Naive thymus-derived CD4-positive, alpha-beta T cell (primary cell): ENCODE results near the gene KPNB1. TPM values are rescaled to one million over a fixed set of nuclear protein-coding genes. Genes with fewer than 3 reads are reported as not detected.

Source experiments
- ATAC-seq: fragments of 150-1000 bp; cut with Tn5 transposase; 2 replicates; pipeline ENCODE4 v1.10.0; 2021; ENCODE audit warnings: mild to moderate bottlenecking, moderate library complexity
- CTCF ChIA-PET: fragments of 350-600 bp; sonication (Branson Sonifier 250); formaldehyde crosslinking; loops from one replicate; lab custom pipeline; 2021; ENCODE audit warnings: antibody characterized with exemption; lab: Charles Lee
- POLR2A ChIA-PET: fragments of 350-600 bp; sonication (Branson Sonifier 250); formaldehyde crosslinking; loops from one replicate; lab custom pipeline; 2021; ENCODE audit warnings: antibody characterized with exemption, inconsistent platforms; lab: Charles Lee
- DNase-seq, 9 donors: peaks; one replicate each; pipeline versions ENCODE4 v3.0.0 to v3.0.0-alpha.2; 2020 to 2022; ENCODE audit warnings: mixed read lengths in 1 of 9
- H3K27ac ChIP-seq: one replicate; pipeline ENCODE4 v1.7.0; 2013; ENCODE audit warnings: mild to moderate bottlenecking, low read depth, low read length, moderate library complexity
- H3K27me3 ChIP-seq, 2 donors: one replicate each; pipeline ENCODE4 v1.7.0; 2013; ENCODE audit warnings: low read length in 2 of 2, mild to moderate bottlenecking in 2 of 2, moderate library complexity in 2 of 2; ENCODE audit not compliant: control insufficient read depth in 2 of 2, insufficient read depth in 2 of 2
- H3K36me3 ChIP-seq, 3 experiments: 1 replicate in 2 of 3; 2 replicates in 1 of 3; pipeline ENCODE4 v1.7.0; 2013; ENCODE audit warnings: low read length in 3 of 3, mild to moderate bottlenecking in 3 of 3, moderate library complexity in 1 of 3; ENCODE audit not compliant: insufficient read depth in 3 of 3, control insufficient read depth in 2 of 3
- H3K4me1 ChIP-seq, 2 donors: one replicate each; pipeline ENCODE4 v1.7.0; 2013; ENCODE audit warnings: low read length in 2 of 2, mild to moderate bottlenecking in 2 of 2, moderate library complexity in 1 of 2; ENCODE audit not compliant: control insufficient read depth in 2 of 2, insufficient read depth in 2 of 2
- H3K4me3 ChIP-seq: 2 replicates; pipeline ENCODE4 v1.7.0; 2013; ENCODE audit warnings: mild to moderate bottlenecking, low read length
- H3K9me3 ChIP-seq, 3 experiments: 1 replicate in 2 of 3; 2 replicates in 1 of 3; pipeline ENCODE4 v1.7.0; 2013; ENCODE audit warnings: low read length in 3 of 3; ENCODE audit not compliant: control insufficient read depth in 2 of 3
- H3K27ac Mint-ChIP-seq, 9 donors: one replicate each; pipeline ENCODE4 v1.8.0; 2020 to 2022; ENCODE audit warnings: mixed read lengths in 9 of 9, mild to moderate bottlenecking in 8 of 9, moderate library complexity in 5 of 9, inconsistent platforms in 2 of 9
- H3K27me3 Mint-ChIP-seq, 5 donors: one replicate each; pipeline ENCODE4 v1.8.0; 2021 to 2022; ENCODE audit warnings: mixed read lengths in 5 of 5, mild to moderate bottlenecking in 1 of 5
- H3K36me3 Mint-ChIP-seq, 5 donors: one replicate each; pipeline ENCODE4 v1.8.0; 2020 to 2022; ENCODE audit warnings: mixed read lengths in 5 of 5, mild to moderate bottlenecking in 3 of 5, inconsistent platforms in 1 of 5
- H3K4me1 Mint-ChIP-seq, 7 donors: one replicate each; pipeline ENCODE4 v1.8.0; 2020 to 2022; ENCODE audit warnings: mixed read lengths in 7 of 7, mild to moderate bottlenecking in 3 of 7, inconsistent platforms in 1 of 7
- H3K4me3 Mint-ChIP-seq, 10 donors: one replicate each; pipeline ENCODE4 v1.8.0; 2020 to 2022; ENCODE audit warnings: mild to moderate bottlenecking in 10 of 10, mixed read lengths in 10 of 10, moderate library complexity in 6 of 10, inconsistent platforms in 2 of 10
- H3K9me3 Mint-ChIP-seq, 11 donors: one replicate each; pipeline ENCODE4 v1.8.0; 2020 to 2022; ENCODE audit warnings: mixed read lengths in 11 of 11, mild to moderate bottlenecking in 4 of 11, inconsistent platforms in 1 of 11, moderate library complexity in 1 of 11
- intact Hi-C, 2 donors: fragments of 100-400 bp; cut with micrococcal nuclease; formaldehyde crosslinking; loops; one replicate each; pipeline ENCODE4 v1.15.1; 2023
- polyA plus RNA-seq, 2 donors: library from polyadenylated mRNA; unstranded; fragments of 300-500 nt; fragmentation: Illumina TruSeq; gene quantifications; one replicate each; pipeline ENCODE4 v1.2.3, GENCODE V29; 2021
- total RNA-seq, 6 experiments: library from RNA in 5 of 6; stranded (reverse) in 5 of 6; gene quantifications; 1 replicate in 5 of 6; 2 replicates in 1 of 6; pipeline ENCODE4 v1.2.3 and lab custom pipeline; 2021 to 2026

KPNB1 gene
- total and polyA plus RNA-seq, 7 experiments from 2014 or later = 21.1 to 465 (median 205) TPM

DNA sequence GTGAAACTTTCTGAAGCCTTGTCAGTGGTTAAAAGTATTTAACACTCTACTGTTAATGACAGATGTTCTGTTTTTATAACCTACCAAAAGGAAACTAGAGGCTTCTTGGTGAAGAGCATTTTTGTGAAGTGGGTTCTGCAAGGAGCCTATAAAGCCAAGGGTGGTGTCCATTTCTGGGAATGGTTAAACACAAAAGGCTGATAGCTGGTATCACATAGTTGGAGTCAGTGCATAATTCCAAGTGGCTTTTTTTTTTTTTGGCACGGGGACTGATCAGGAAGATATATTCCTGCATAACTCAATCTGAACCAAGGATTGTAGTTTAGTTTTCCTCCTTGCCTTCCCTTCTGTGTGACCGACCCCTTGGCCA, 27.6 kb upstream of the KPNB1 start:
- Histone ChIP-seq H3K4me1 (no peaks in the 10 kb centered on the region), H3K27ac (no peak overlapping the region), H3K27me3 (no peaks in the 10 kb centered on the region), H3K4me3 (no peak overlapping the region), H3K36me3 (peaks cover 4 to 51% (median 11%) of the 10 kb centered on the region in 3 experiments), H3K9me3 (no peaks in the 10 kb centered on the region)
- Mint-ChIP-seq H3K9me3 (no peaks in the 10 kb centered on the region), H3K36me3 (peaks cover 5 to 26% (median 19%) of the 10 kb centered on the region in 5 donors), H3K4me3 (no peak overlapping the region), H3K4me1 (peaks cover 0 to 17% (median 0%) of the 10 kb centered on the region in 7 donors), H3K27me3 (no peaks in the 10 kb centered on the region), H3K27ac (peak overlapping the region in 4 of 9 donors; percentile 43 to 65 (median 46))
- ChIA-PET CTCF (interaction anchor here (0.7 kb wide), 1 partner anchor 252 kb away, joined by 3 read pairs; no protein-coding TSS in a partner anchor), POLR2A (no interaction called here)
- DNase-seq = no peak
- intact Hi-C loops = no loop called here
- no peak for ATAC-seq

GRCh38 chr17:47624727-47625068, 25.0 kb upstream of the KPNB1 start:
- CTCF ChIA-PET = interaction anchor here (0.7 kb wide), 1 partner anchor 8 kb away, joined by 3 read pairs; no protein-coding TSS in a partner anchor
- H3K27ac Mint-ChIP-seq = peak overlapping the region in 2 of 9 donors; percentile 66 to 73

GRCh38 chr17:47628014-47628566, 21.6 kb upstream of the KPNB1 start:
- H3K27ac ChIP-seq = no peak overlapping the region
- no peak for ATAC-seq
- ChIA-PET CTCF (no interaction called here), POLR2A (no interaction called here)
- peak overlapping the region in 2 of 9 donors; percentile 28 to 55 for H3K27ac Mint-ChIP-seq
- no peaks in the 10 kb centered on the region for H3K4me1 ChIP-seq
- no peak for DNase-seq
- no peaks in the 10 kb centered on the region for H3K27me3 ChIP-seq
- intact Hi-C loops = no loop called here
- peaks cover 3 to 10% (median 8%) of the 10 kb centered on the region in 5 donors for H3K36me3 Mint-ChIP-seq
- no peak overlapping the region for H3K4me3 Mint-ChIP-seq
- H3K4me3 ChIP-seq = no peak overlapping the region
- no peaks in the 10 kb centered on the region for H3K9me3 ChIP-seq
- H3K9me3 Mint-ChIP-seq = no peaks in the 10 kb centered on the region
- peaks cover 0 to 10% (median 4%) of the 10 kb centered on the region in 3 experiments for H3K36me3 ChIP-seq
- peaks cover 0 to 3% (median 0%) of the 10 kb centered on the region in 7 donors for H3K4me1 Mint-ChIP-seq
- no peaks in the 10 kb centered on the region for H3K27me3 Mint-ChIP-seq

More at GRCh38 chr17:47624727-47625068, 25.0 kb upstream of the KPNB1 start:
- POLR2A ChIA-PET = no interaction called here
- Mint-ChIP-seq H3K4me3 (no peak overlapping the region), H3K4me1 (peaks cover 0 to 17% (median 0%) of the 10 kb centered on the region in 7 donors), H3K36me3 (peaks cover 0 to 14% (median 10%) of the 10 kb centered on the region in 5 donors), H3K9me3 (no peaks in the 10 kb centered on the region), H3K27me3 (no peaks in the 10 kb centered on the region)
- intact Hi-C loops = no loop called here
- DNase-seq = no peak
- Histone ChIP-seq H3K27me3 (no peaks in the 10 kb centered on the region), H3K4me3 (no peak overlapping the region), H3K9me3 (no peaks in the 10 kb centered on the region), H3K4me1 (no peaks in the 10 kb centered on the region), H3K27ac (no peak overlapping the region), H3K36me3 (peaks cover 0 to 32% (median 4%) of the 10 kb centered on the region in 3 experiments)
- no peak for ATAC-seq

DNA sequence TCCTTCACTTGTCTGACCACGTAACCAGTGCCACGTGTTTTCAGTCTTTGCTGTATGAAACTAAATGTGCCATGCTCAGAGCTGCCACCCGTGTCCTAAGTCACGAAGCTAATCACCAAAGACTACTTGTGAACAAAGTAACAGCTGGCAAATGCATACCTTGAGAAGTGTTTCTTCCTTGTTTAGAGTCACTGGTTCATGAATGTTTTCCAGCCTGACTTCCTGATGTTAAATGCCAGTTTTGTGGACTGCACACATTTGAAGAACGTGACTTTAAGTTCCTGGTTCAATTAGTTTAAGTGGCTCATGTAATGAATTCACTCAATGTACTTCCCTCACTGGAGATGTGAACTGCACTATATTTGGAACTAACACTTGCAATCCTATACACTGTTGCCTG, 19.9 kb upstream of the KPNB1 start:
- H3K4me3 ChIP-seq = no peak overlapping the region
- H3K27me3 ChIP-seq = no peaks in the 10 kb centered on the region
- intact Hi-C loops = no loop called here
- H3K4me3 Mint-ChIP-seq = no peak overlapping the region
- peaks cover 0 to 8% (median 0%) of the 10 kb centered on the region in 7 donors for H3K4me1 Mint-ChIP-seq
- CTCF ChIA-PET = interaction anchor here (1.2 kb wide), 1 partner anchor 14 kb away, joined by 4 read pairs; no protein-coding TSS in a partner anchor
- DNase-seq (no peak), ATAC-seq (no peak)
- no peaks in the 10 kb centered on the region for H3K27me3 Mint-ChIP-seq
- peaks cover 0 to 8% (median 2%) of the 10 kb centered on the region in 3 experiments for H3K36me3 ChIP-seq
- H3K27ac Mint-ChIP-seq = no peak overlapping the region
- H3K9me3 Mint-ChIP-seq = no peaks in the 10 kb centered on the region
- peaks cover under 1 to 10% (median 5%) of the 10 kb centered on the region in 5 donors for H3K36me3 Mint-ChIP-seq
- H3K4me1 ChIP-seq = no peaks in the 10 kb centered on the region
- POLR2A ChIA-PET = interaction anchor here (1.3 kb wide), 1 partner anchor 18 kb away, joined by 4 read pairs; no protein-coding TSS in a partner anchor
- no peaks in the 10 kb centered on the region for H3K9me3 ChIP-seq
- H3K27ac ChIP-seq = no peak overlapping the region

DNA sequence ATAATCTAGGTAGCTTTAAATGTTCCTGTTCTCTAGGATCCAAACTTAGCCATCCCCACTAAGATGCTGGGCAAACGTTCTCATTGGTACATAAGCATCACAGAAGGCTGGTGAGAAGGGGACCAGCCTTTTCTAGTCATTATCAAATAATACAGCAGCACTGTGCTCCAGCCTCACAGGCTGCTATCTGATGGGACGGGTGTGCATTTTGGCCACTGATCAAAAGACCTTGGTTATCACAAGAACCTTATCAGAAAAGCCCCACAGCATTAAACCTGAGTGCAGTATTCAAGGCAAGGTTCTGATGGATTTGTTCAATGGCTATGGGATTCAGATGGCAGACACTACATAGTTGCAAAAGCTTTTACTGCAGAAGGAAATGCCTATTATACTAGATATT, 19.1 kb upstream of the KPNB1 start:
- Mint-ChIP-seq H3K36me3 (peaks cover 0 to 10% (median 7%) of the 10 kb centered on the region in 5 donors), H3K27me3 (no peaks in the 10 kb centered on the region), H3K9me3 (no peaks in the 10 kb centered on the region), H3K27ac (peak overlapping the region in 2 of 9 donors; percentile 17 to 51), H3K4me3 (no peak overlapping the region), H3K4me1 (peaks cover 0 to 8% (median 0%) of the 10 kb centered on the region in 7 donors)
- Histone ChIP-seq H3K9me3 (no peaks in the 10 kb centered on the region), H3K4me3 (no peak overlapping the region), H3K27ac (no peak overlapping the region), H3K36me3 (peaks cover 0 to 8% (median 0%) of the 10 kb centered on the region in 3 experiments), H3K27me3 (no peaks in the 10 kb centered on the region), H3K4me1 (no peaks in the 10 kb centered on the region)
- DNase-seq = no peak
- POLR2A ChIA-PET = interaction anchor here (1.3 kb wide), 1 partner anchor 17 kb away, joined by 4 read pairs; no protein-coding TSS in a partner anchor
- CTCF ChIA-PET = interaction anchor here (1.2 kb wide), 1 partner anchor 15 kb away, joined by 4 read pairs; no protein-coding TSS in a partner anchor
- no peak for ATAC-seq
- intact Hi-C loops = no loop called here

DNA sequence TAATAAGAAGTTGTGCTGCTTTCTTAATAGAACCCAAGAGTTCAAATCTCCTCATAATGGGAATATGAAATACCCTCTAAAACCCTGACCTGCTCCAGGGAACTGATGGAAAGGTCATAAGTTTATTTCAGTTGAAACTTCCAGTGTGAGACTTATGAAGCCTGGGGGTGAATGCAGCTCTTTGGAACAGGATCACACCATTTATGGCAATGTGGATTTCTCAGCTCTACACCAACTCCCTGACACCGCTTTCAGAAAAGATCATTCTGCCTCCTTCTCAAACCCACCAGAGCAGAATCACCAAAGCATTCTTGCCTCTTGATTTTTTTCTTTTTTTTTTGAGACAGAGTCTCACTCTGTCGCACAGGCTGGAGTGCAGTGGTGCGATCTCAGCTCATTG, 16.7 kb upstream of the KPNB1 start:
- Mint-ChIP-seq H3K27me3 (no peaks in the 10 kb centered on the region), H3K9me3 (no peaks in the 10 kb centered on the region)
- no peaks in the 10 kb centered on the region for H3K27me3 ChIP-seq

More for the DNA sequence above, 16.7 kb upstream of the KPNB1 start:
- no peak overlapping the region for H3K27ac Mint-ChIP-seq
- Histone ChIP-seq H3K9me3 (no peaks in the 10 kb centered on the region), H3K4me3 (no peak overlapping the region), H3K27ac (no peak overlapping the region), H3K36me3 (peaks cover 0 to 8% (median 0%) of the 10 kb centered on the region in 3 experiments), H3K4me1 (no peaks in the 10 kb centered on the region)
- no peak for DNase-seq
- POLR2A ChIA-PET = no interaction called here
- H3K4me1 Mint-ChIP-seq = peaks cover 6 to 16% (median 8%) of the 10 kb centered on the region in 7 donors
- H3K4me3 Mint-ChIP-seq = no peak overlapping the region
- H3K36me3 Mint-ChIP-seq = peaks cover 3 to 16% (median 7%) of the 10 kb centered on the region in 5 donors
- CTCF ChIA-PET = no interaction called here
- ATAC-seq = no peak
- intact Hi-C loops = no loop called here
